Thyroid gland (tissue), 4 donors: Measurements from ENCODE around the gene LYPD5.

Experiments used
- POLR2A ChIP-seq, 2 donors: fragments of 450-650 bp; IDR thresholded peaks; one replicate each; pipeline ENCODE4 v1.6.1; 2017; ENCODE audit warnings: antibody characterized with exemption in 2 of 2, mild to moderate bottlenecking in 2 of 2, moderate library complexity in 1 of 2
- TF ChIP-seq, protein P1 (sequence below), 6 experiments: fragments of 200-600 bp in 3 of 6; fragments of 450-650 bp in 3 of 6; sonication (generic) in 3 of 6; IDR thresholded peaks; one replicate each; pipeline ENCODE4 v1.5.1; 2016 to 2019; ENCODE audit warnings: antibody characterized with exemption in 6 of 6, mild to moderate bottlenecking in 2 of 6, inconsistent platforms in 1 of 6, moderate library complexity in 1 of 6

DNA sequence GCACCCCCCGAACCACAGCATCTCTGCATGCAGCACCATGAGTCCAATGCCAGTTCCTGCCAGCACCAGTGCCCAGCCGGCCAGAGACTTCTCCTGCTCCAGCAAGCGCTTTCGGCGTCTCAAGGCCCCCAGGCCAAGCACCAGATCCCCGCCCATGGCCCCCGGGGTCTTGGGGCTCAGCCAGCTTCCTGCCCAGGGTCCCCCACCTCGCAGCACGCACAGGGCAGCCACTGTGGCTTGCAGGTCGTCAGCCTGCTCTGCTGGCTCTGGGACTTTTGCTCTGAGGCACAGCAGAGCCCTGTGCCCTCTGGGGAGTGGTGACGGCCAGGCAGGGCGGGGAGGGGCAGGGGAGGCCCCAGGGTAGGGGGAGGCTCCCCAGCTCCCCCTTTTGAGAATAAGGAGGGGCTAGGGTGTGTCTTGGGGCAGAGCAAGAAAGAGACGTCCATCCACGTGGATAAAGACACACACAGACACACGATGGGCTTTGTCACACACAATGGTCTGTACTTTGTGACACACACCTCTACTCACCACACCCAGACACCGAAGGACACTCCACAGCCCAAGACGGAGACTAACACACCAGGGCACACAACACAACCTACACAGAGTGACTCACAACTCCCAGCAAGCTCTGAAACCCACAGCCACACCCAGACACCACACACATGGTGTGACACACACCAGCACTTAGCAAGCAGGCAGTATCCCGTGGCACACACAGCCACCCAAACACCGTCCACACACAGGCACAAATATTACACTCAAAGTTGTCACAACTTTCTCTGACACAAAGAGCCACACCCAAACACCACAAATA, 21.3 kb downstream of the LYPD5 start, which contains the start of gene KCNN4:
- TF ChIP-seq, protein P1, sequence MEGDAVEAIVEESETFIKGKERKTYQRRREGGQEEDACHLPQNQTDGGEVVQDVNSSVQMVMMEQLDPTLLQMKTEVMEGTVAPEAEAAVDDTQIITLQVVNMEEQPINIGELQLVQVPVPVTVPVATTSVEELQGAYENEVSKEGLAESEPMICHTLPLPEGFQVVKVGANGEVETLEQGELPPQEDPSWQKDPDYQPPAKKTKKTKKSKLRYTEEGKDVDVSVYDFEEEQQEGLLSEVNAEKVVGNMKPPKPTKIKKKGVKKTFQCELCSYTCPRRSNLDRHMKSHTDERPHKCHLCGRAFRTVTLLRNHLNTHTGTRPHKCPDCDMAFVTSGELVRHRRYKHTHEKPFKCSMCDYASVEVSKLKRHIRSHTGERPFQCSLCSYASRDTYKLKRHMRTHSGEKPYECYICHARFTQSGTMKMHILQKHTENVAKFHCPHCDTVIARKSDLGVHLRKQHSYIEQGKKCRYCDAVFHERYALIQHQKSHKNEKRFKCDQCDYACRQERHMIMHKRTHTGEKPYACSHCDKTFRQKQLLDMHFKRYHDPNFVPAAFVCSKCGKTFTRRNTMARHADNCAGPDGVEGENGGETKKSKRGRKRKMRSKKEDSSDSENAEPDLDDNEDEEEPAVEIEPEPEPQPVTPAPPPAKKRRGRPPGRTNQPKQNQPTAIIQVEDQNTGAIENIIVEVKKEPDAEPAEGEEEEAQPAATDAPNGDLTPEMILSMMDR (IDR thresholded peaks at IDR 0.05) = no peak
- no peak for TF ChIP-seq POLR2A (IDR thresholded peaks at IDR 0.05)
